ENCODE data around the gene DIRAS3. TPM values are rescaled to one million over a fixed set of nuclear protein-coding genes. Genes with fewer than 3 reads are reported as not detected.

DIRAS3 gene
- total RNA-seq, 1 experiment from 2014 or later, result 1.9 TPM

DNA sequence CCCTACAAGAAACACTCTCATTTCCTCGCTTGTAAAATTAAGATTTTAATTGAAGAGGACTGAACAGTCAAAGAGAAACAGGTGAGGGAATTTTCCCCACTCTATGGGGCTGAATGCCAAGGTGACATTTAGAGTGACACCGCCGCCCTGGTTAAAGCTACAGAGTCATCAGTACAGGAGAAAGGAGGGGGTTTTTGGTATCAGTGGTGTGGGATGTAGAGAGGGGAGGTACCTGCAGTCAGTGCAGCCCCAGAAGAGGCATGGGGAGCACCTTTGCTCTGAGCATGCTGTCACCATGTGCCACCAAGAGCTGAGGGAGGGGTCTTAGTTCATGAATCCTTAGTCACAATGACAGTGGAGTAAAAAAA lies 2.8 kb downstream of the DIRAS3 start:
- ATAC-seq (no peak), DNase-seq (ENCODE audit: low read depth, low spot score) (no peak)
- BruUV-seq (replicated peaks), result no TSS peak
- H3K4me1 ChIP-seq (ENCODE audit: control insufficient read depth in 1 of 2, insufficient read depth in 2 of 2, low read length in 2 of 2), result peaks cover 0 to 5% of the 10 kb centered on the region in 2 experiments; a peak in 1 of 4 replicates
- H2AFZ ChIP-seq (ENCODE audit: low read depth, low read length, poor library complexity, severe bottlenecking), result no peak overlapping the region
- no peaks in the 10 kb centered on the region for H3K36me3 ChIP-seq (ENCODE audit: control insufficient read depth in 1 of 2, insufficient read depth in 2 of 2, low read length in 2 of 2)
- no peaks in the 10 kb centered on the region for H4K20me1 ChIP-seq (ENCODE audit: insufficient read depth)
- H3K79me2 ChIP-seq (ENCODE audit: insufficient read depth, low read length), result no peaks in the 10 kb centered on the region
- H3K27ac ChIP-seq (ENCODE audit: low read depth, low read length), result no peak overlapping the region
- no peaks in the 10 kb centered on the region for H3K27me3 ChIP-seq (ENCODE audit: insufficient read depth, low read length)
- TF ChIP-seq ZNF274 (IDR thresholded peaks at IDR 0.05; ENCODE audit: low read depth, low read length), result no peak
- no peak for TF ChIP-seq SP1 (IDR thresholded peaks at IDR 0.05; ENCODE audit: low read depth)
- no peak for TF ChIP-seq EZH2phosphoT487 (IDR thresholded peaks at IDR 0.05; ENCODE audit: borderline replicate concordance)
- no peak for TF ChIP-seq FOSL1 (IDR thresholded peaks at IDR 0.05; ENCODE audit: low read depth)
- no peak for TF ChIP-seq JUND (IDR thresholded peaks at IDR 0.05)
- TF ChIP-seq ZFX (IDR thresholded peaks at IDR 0.05), result no peak
- TF ChIP-seq CTCF (IDR thresholded peaks at IDR 0.05 in 2 of 3, conservative IDR thresholded peaks at IDR 0.05 in 1 of 3; ENCODE audit: borderline replicate concordance in 1 of 3, insufficient read depth in 1 of 3, low read depth in 2 of 3, low read length in 2 of 3), result no peak
- no peak for TF ChIP-seq POLR2AphosphoS5 (IDR thresholded peaks at IDR 0.05; ENCODE audit: low read depth, low read length)
- TF ChIP-seq TCF7L2 (IDR thresholded peaks at IDR 0.05; ENCODE audit: borderline replicate concordance, extremely low read depth, insufficient read depth, insufficient read length), result no peak
- TF ChIP-seq ELF1 (IDR thresholded peaks at IDR 0.05; ENCODE audit: borderline replicate concordance, low read depth), result no peak
- TF ChIP-seq, protein P1, sequence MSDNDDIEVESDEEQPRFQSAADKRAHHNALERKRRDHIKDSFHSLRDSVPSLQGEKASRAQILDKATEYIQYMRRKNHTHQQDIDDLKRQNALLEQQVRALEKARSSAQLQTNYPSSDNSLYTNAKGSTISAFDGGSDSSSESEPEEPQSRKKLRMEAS (IDR thresholded peaks at IDR 0.05), result no peak
- no peak for TF ChIP-seq RAD21 (IDR thresholded peaks at IDR 0.05; ENCODE audit: low read depth)
- TF ChIP-seq SIN3A (IDR thresholded peaks at IDR 0.05; ENCODE audit: low read depth), result no peak
- no peak for TF ChIP-seq CEBPB (IDR thresholded peaks at IDR 0.05; ENCODE audit: low read depth)
- TF ChIP-seq YY1 (IDR thresholded peaks at IDR 0.05; ENCODE audit: extremely low read depth, insufficient replicate concordance, low read depth, low read length), result no peak
- TF ChIP-seq EZH2 (IDR thresholded peaks at IDR 0.05), result no peak
- CTCF ChIA-PET, result no interaction called here
- H3K9ac ChIP-seq (ENCODE audit: low read length), result no peak overlapping the region
- RAD21 ChIA-PET (ENCODE audit: low non-redundant PET in 1 of 2, low total read pairs in 2 of 2, uncharacterized antibody in 2 of 2, unreplicated experiment in 2 of 2), result no interaction called here
- POLR2A ChIA-PET, result no interaction called here
- H3K4me2 ChIP-seq (ENCODE audit: low read length), result no peak overlapping the region
- H3K4me3 ChIP-seq (replicated peaks in 1 of 2; ENCODE audit: low read depth in 1 of 2, low read length in 2 of 2), result no peak overlapping the region
- intact Hi-C loops (cut with micrococcal nuclease), result no loop called here
- H3K9me3 ChIP-seq (ENCODE audit: control insufficient read depth in 1 of 2, insufficient read depth in 1 of 2, low read depth in 1 of 2, low read length in 2 of 2), result no peaks in the 10 kb centered on the region
- no peaks in the 10 kb centered on the region for H3K9me2 ChIP-seq (ENCODE audit: insufficient read depth)
